Measurements from ENCODE around the gene ZNF519. TPM values are rescaled to one million over a fixed set of nuclear protein-coding genes. Genes with fewer than 3 reads are reported as not detected.
"Not testable (repeated sequence)": the region's sequence is repeated elsewhere in the genome, so short reads cannot be mapped to it uniquely, and the experiment has no call there.

The ZNF519 gene
- total RNA-seq, 1 experiment from 2014 or later = 24.3 TPM

DNA sequence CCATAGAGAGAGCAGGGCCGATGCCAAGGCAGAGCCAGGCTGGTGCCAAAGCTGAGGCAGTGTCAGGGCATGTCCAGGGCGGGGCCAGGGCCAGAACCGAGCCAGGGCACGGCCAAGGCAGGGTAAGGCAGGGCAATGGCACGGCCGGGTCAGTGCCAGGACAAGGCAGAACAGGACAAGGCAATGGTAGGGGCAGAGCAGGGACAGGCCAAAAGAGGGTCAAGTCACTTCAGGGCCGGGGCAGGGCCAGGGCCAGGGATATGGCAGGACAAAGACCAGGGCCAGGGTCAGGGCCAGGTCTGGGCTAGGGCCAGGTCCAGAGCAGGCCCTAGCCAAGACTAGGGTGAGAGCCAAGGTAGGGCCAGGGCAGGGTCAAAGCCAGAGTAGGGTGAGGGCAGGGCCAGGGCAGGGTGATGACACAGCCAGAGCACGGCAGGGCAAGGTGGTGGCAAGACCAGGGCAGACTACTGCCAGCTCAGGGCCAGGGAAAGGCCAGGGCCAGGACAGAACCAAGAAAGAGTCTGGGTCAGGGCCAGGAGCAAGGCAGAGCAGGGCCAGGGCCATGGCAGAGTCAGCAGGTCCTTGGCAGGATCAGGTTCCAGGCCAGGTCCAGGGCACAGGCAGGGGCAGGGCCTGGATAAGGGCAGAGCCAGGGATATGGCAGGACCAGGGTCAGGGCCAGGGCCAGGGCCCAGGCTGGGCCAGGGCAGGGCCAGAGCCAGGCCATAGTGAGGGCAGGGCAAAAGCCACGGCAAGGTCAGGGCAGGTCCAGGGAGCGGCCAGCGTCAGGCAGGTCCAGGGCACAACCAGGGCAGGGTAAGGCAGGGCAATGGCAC lies 41.1 kb upstream of the ZNF519 start:
- not testable (repeated sequence) for H3K4me2 ChIP-seq (ENCODE audit: insufficient read depth, insufficient read length, low read length); H3K27ac Mint-ChIP-seq; H2BK20ac ChIP-seq (ENCODE audit: low read depth, low read length, poor library complexity, severe bottlenecking); H3K4me1 Mint-ChIP-seq; H4K20me1 ChIP-seq (ENCODE audit: control insufficient read depth, insufficient read depth, insufficient read length); H3K56ac ChIP-seq (ENCODE audit: insufficient read length, low read depth, low read length); H4K91ac ChIP-seq (ENCODE audit: insufficient read length, low read depth, low read length); H3K4ac ChIP-seq (ENCODE audit: low read depth, low read length); H4K8ac ChIP-seq (replicated peaks; ENCODE audit: insufficient read length, low read depth, low read length); H2BK120ac ChIP-seq (ENCODE audit: low read depth, low read length, poor library complexity, severe bottlenecking); H4K5ac ChIP-seq (ENCODE audit: insufficient read length, low read depth, low read length); H3K4me3 Mint-ChIP-seq; H3K4me1 ChIP-seq (ENCODE audit: insufficient read depth, low read length); H3K27me3 ChIP-seq (ENCODE audit: insufficient read depth, low read length); H3T11ph ChIP-seq (ENCODE audit: low read length); H2BK15ac ChIP-seq (ENCODE audit: low read depth, low read length); H2BK12ac ChIP-seq (ENCODE audit: insufficient read length, low read depth, low read length); DNase-seq; H3K27ac ChIP-seq (ENCODE audit: insufficient read length, low read depth, low read length); H2BK5ac ChIP-seq (ENCODE audit: insufficient read length, low read length); H3K79me1 ChIP-seq (ENCODE audit: insufficient read depth, low read depth, low read length, poor library complexity, severe bottlenecking); H2AK5ac ChIP-seq (ENCODE audit: insufficient read length, low read length); H3K18ac ChIP-seq (ENCODE audit: insufficient read length, low read depth, low read length); H3K14ac ChIP-seq (ENCODE audit: insufficient read depth, low read length); H3K9ac ChIP-seq (ENCODE audit: extremely low read depth, insufficient read length, low read length); H3K36me3 Mint-ChIP-seq (ENCODE audit: insufficient read depth in 1 of 3, low read depth in 3 of 3); H3K27me3 Mint-ChIP-seq (ENCODE audit: low read depth); H3K23ac ChIP-seq (ENCODE audit: insufficient read length, low read depth, low read length); H3K79me2 ChIP-seq (ENCODE audit: insufficient read depth, low read length); H2AFZ ChIP-seq (ENCODE audit: low read length); H3K23me2 ChIP-seq (ENCODE audit: insufficient read length, low read depth, low read length, poor library complexity, severe bottlenecking)
- H3K9me3 ChIP-seq (ENCODE audit: control insufficient read depth, low read depth, low read length) = peaks cover 15% of the 10 kb centered on the region
- H3K9me3 Mint-ChIP-seq = peaks cover 69 to 85% of the 10 kb centered on the region in 2 experiments
- no CpG with 5 or more reads among the region's 11 CpGs for WGBS (ENCODE audit: extremely low coverage, insufficient read length, low lambda C conversion rate)

- H2AK5ac ChIP-seq (ENCODE audit: insufficient read length, low read length); H3K27me3 ChIP-seq (ENCODE audit: insufficient read depth, low read length); H4K8ac ChIP-seq (replicated peaks; ENCODE audit: insufficient read length, low read depth, low read length); H3K79me2 ChIP-seq (ENCODE audit: insufficient read depth, low read length); H2BK12ac ChIP-seq (ENCODE audit: insufficient read length, low read depth, low read length); H3K18ac ChIP-seq (ENCODE audit: insufficient read length, low read depth, low read length); H2BK20ac ChIP-seq (ENCODE audit: low read depth, low read length, poor library complexity, severe bottlenecking); DNase-seq; H3K56ac ChIP-seq (ENCODE audit: insufficient read length, low read depth, low read length); H2AFZ ChIP-seq (ENCODE audit: low read length); H4K91ac ChIP-seq (ENCODE audit: insufficient read length, low read depth, low read length); H3K4me1 Mint-ChIP-seq; H4K20me1 ChIP-seq (ENCODE audit: control insufficient read depth, insufficient read depth, insufficient read length); H2BK15ac ChIP-seq (ENCODE audit: low read depth, low read length); H3K4ac ChIP-seq (ENCODE audit: low read depth, low read length); H3K27ac Mint-ChIP-seq; H3K4me1 ChIP-seq (ENCODE audit: insufficient read depth, low read length); H3K23me2 ChIP-seq (ENCODE audit: insufficient read length, low read depth, low read length, poor library complexity, severe bottlenecking); H3K4me3 Mint-ChIP-seq; H3K14ac ChIP-seq (ENCODE audit: insufficient read depth, low read length); H3T11ph ChIP-seq (ENCODE audit: low read length); H3K4me2 ChIP-seq (ENCODE audit: insufficient read depth, insufficient read length, low read length); H4K5ac ChIP-seq (ENCODE audit: insufficient read length, low read depth, low read length); H3K27ac ChIP-seq (ENCODE audit: insufficient read length, low read depth, low read length); H2BK120ac ChIP-seq (ENCODE audit: low read depth, low read length, poor library complexity, severe bottlenecking); H2BK5ac ChIP-seq (ENCODE audit: insufficient read length, low read length); H3K9ac ChIP-seq (ENCODE audit: extremely low read depth, insufficient read length, low read length); H3K23ac ChIP-seq (ENCODE audit: insufficient read length, low read depth, low read length); H3K79me1 ChIP-seq (ENCODE audit: insufficient read depth, low read depth, low read length, poor library complexity, severe bottlenecking); H3K27me3 Mint-ChIP-seq (ENCODE audit: low read depth): not testable (repeated sequence)
- peaks cover 15% of the 10 kb centered on the region for H3K9me3 ChIP-seq (ENCODE audit: control insufficient read depth, low read depth, low read length)
- WGBS (ENCODE audit: extremely low coverage, insufficient read length, low lambda C conversion rate) = no CpG with 5 or more reads among the region's 6 CpGs
- H3K9me3 Mint-ChIP-seq = peaks cover 72 to 87% of the 10 kb centered on the region in 2 experiments
- H3K36me3 Mint-ChIP-seq (ENCODE audit: insufficient read depth in 1 of 3, low read depth in 3 of 3) = peaks cover 8 to 12% (median 9%) of the 10 kb centered on the region in 3 experiments; a peak in 6 of 7 replicates
Observed at GRCh38 chr18:14172142-14173115, 40.2 kb upstream of the ZNF519 start.
